Hepatocyte (in vitro differentiated cells): ENCODE data around the gene ZNF785.

Experiments used
- CTCF ChIP-seq: fragments of 200-600 bp; sonication (generic); IDR thresholded peaks from 2 replicates; pipeline ENCODE4 v1.5.1; 2016; ENCODE audit warnings: antibody characterized with exemption, mild to moderate bottlenecking; ENCODE audit not compliant: poor library complexity
- EZH2 ChIP-seq: fragments of 200-600 bp; sonication (generic); IDR thresholded peaks from 2 replicates; pipeline ENCODE4 v1.6.1; 2016; ENCODE audit warnings: antibody characterized with exemption, mild to moderate bottlenecking, borderline replicate concordance

- TF ChIP-seq EZH2 (no peak), CTCF (no peak)
Measured at GRCh38 chr16:30546115-30546514, 39.4 kb downstream of the ZNF785 start.
